ENCODE results near the gene RNASEH2B. TPM values are rescaled to one million over a fixed set of nuclear protein-coding genes. Genes with fewer than 3 reads are reported as not detected.

Gene RNASEH2B
- polyA plus RNA-seq, 5 donors = 60.8 to 81.6 (median 71.3) TPM

GRCh38 chr13:50934735-50935435 is 25.3 kb downstream of the RNASEH2B start:
- no peak for DNase-seq

GRCh38 chr13:50936679-50937078 is 27.1 kb downstream of the RNASEH2B start:
- no peak for DNase-seq

- DNase-seq = no peak
Measured at GRCh38 chr13:50940509-50940908, 30.9 kb downstream of the RNASEH2B start.

- DNase-seq = no peak
Measured at GRCh38 chr13:50941146-50941545, 31.6 kb downstream of the RNASEH2B start.

GRCh38 chr13:50942630-50943311 is 33.2 kb downstream of the RNASEH2B start:
- DNase-seq = no peak

GRCh38 chr13:50945669-50946068 is 36.1 kb downstream of the RNASEH2B start:
- DNase-seq = no peak

GRCh38 chr13:50948601-50949000 is 39.0 kb downstream of the RNASEH2B start:
- DNase-seq = no peak

- peak; percentile 55 for DNase-seq
Measured at GRCh38 chr13:50950849-50951248, 41.3 kb downstream of the RNASEH2B start.

- peak; percentile 46 to 53 for DNase-seq
Measured at GRCh38 chr13:50951366-50951765, 41.8 kb downstream of the RNASEH2B start.

- DNase-seq = no peak
Measured at GRCh38 chr13:50955241-50955640, 45.6 kb downstream of the RNASEH2B start.

GRCh38 chr13:50955798-50956197 is 46.2 kb downstream of the RNASEH2B start:
- no peak for DNase-seq

- no peak for DNase-seq
Measured at GRCh38 chr13:50957620-50958019, 48.0 kb downstream of the RNASEH2B start.

GRCh38 chr13:50969691-50970090 is 60.1 kb downstream of the RNASEH2B start:
- no peak for DNase-seq

- DNase-seq = no peak
Measured at GRCh38 chr13:50970956-50971355, 61.4 kb downstream of the RNASEH2B start.

- no peak for DNase-seq
Measured at GRCh38 chr13:50974268-50974667, 64.7 kb downstream of the RNASEH2B start.

- DNase-seq = no peak
Measured at GRCh38 chr13:50979187-50979586, 69.6 kb downstream of the RNASEH2B start.

- DNase-seq = no peak
Measured at GRCh38 chr13:50981686-50982085, 72.1 kb downstream of the RNASEH2B start.

- DNase-seq = peak in 1 of 2 donors; percentile 57
Measured at GRCh38 chr13:50989476-50989875, 79.9 kb downstream of the RNASEH2B start.

GRCh38 chr13:50990065-50990817 is 80.7 kb downstream of the RNASEH2B start:
- DNase-seq = no peak

- DNase-seq = peak in 1 of 2 donors; percentile 50
Measured at GRCh38 chr13:50990818-50991506, 81.4 kb downstream of the RNASEH2B start.

GRCh38 chr13:50991579-50992521 is 82.3 kb downstream of the RNASEH2B start:
- DNase-seq = no peak
